K562 (cell line): ENCODE measurements around the gene AGPAT1. TPM values are rescaled to one million over a fixed set of nuclear protein-coding genes. Genes with fewer than 3 reads are reported as not detected.

Source experiments
- ARID2 ChIP-seq: fragments of 450-650 bp; IDR thresholded peaks from 2 replicates; pipeline ENCODE4 v1.6.1; 2017; ENCODE audit warnings: antibody characterized with exemption, mild to moderate bottlenecking
- BCLAF1 ChIP-seq, 2 experiments: fragments of 450-650 bp in 1 of 2; IDR thresholded peaks; 2 replicates each; pipeline ENCODE4 v1.6.1; 2011 to 2017; ENCODE audit warnings: low read depth in 2 of 2, antibody characterized with exemption in 1 of 2, borderline replicate concordance in 1 of 2, low read length in 1 of 2, mild to moderate bottlenecking in 1 of 2, mixed read lengths in 1 of 2; ENCODE audit not compliant: control insufficient read depth in 1 of 2
- BHLHE40 ChIP-seq: IDR thresholded peaks from 2 replicates; pipeline ENCODE4 v1.6.1; 2011; ENCODE audit warnings: low read length, improper control_type of control experiment
- ELF2 ChIP-seq: fragments of 250-450 bp; sonication (Bioruptor Pico); IDR thresholded peaks from 2 replicates; pipeline ENCODE4 v1.5.0; 2021; ENCODE audit warnings: mild to moderate bottlenecking
- ESRRB ChIP-seq: fragments of 250-450 bp; sonication (Bioruptor Pico); IDR thresholded peaks from 2 replicates; pipeline ENCODE4 v1.5.0; 2020; ENCODE audit warnings: mild to moderate bottlenecking, moderate library complexity, borderline replicate concordance
- FIP1L1 ChIP-seq: fragments of 200-400 bp; formaldehyde crosslinking; IDR thresholded peaks from 2 replicates; pipeline ENCODE4 v1.6.1; 2018; ENCODE audit warnings: mild to moderate bottlenecking, low read depth, low read length; ENCODE audit not compliant: poor library complexity, severe bottlenecking
- HNRNPH1 ChIP-seq: fragments of 200-400 bp; formaldehyde crosslinking; optimal IDR thresholded peaks from 2 replicates; pipeline ENCODE3; 2017; ENCODE audit warnings: low read depth, mild to moderate bottlenecking, low read length, moderate library complexity
- MECOM ChIP-seq: fragments of 250-450 bp; sonication (Bioruptor Pico); IDR thresholded peaks from 2 replicates; pipeline ENCODE4 v1.8.0; 2022; ENCODE audit warnings: inconsistent platforms
- RAD21 ChIP-seq, 2 experiments: fragments of 250-450 bp in 1 of 2; fragments of 450-650 bp in 1 of 2; sonication (Bioruptor Pico) in 1 of 2; formaldehyde crosslinking in 1 of 2; IDR thresholded peaks in 1 of 2; conservative IDR thresholded peaks in 1 of 2; 2 replicates each; pipeline versions ENCODE4 v1.4.0 to v1.8.0; 2020 to 2022; ENCODE audit warnings: mild to moderate bottlenecking in 2 of 2, moderate library complexity in 1 of 2
- RBFOX2 ChIP-seq: fragments of 200-400 bp; formaldehyde crosslinking; IDR thresholded peaks from 2 replicates; pipeline ENCODE4 v1.6.1; 2017; ENCODE audit warnings: low read depth, mild to moderate bottlenecking, low read length, moderate library complexity
- RFX7 ChIP-seq: fragments of 250-450 bp; sonication (Bioruptor Pico); IDR thresholded peaks from 2 replicates; pipeline ENCODE4 v1.5.1; 2021; ENCODE audit warnings: mild to moderate bottlenecking
- SNIP1 ChIP-seq: fragments of 450-650 bp; IDR thresholded peaks from 2 replicates; pipeline ENCODE4 v1.7.1; 2017; ENCODE audit warnings: low read depth, mild to moderate bottlenecking
- SOX6 ChIP-seq: fragments of 450-650 bp; IDR thresholded peaks from 2 replicates; pipeline ENCODE4 v1.6.1; 2014; ENCODE audit warnings: mild to moderate bottlenecking
- SP1 ChIP-seq: sonication (generic); formaldehyde crosslinking; IDR thresholded peaks from 2 replicates; pipeline ENCODE4 v1.8.1; 2022; ENCODE audit warnings: mild to moderate bottlenecking, missing genetic modification reagents
- ZBTB1 ChIP-seq: sonication (generic); formaldehyde crosslinking; IDR thresholded peaks from 2 replicates; pipeline ENCODE4 v1.8.1; 2023; ENCODE audit warnings: missing genetic modification reagents, low read depth, mild to moderate bottlenecking, borderline replicate concordance
- ZFP1 ChIP-seq: fragments of 450-650 bp; formaldehyde crosslinking; IDR thresholded peaks from 2 replicates; pipeline ENCODE4 v1.4.0; 2020; ENCODE audit warnings: mild to moderate bottlenecking, mixed read lengths
- ZMIZ1 ChIP-seq, 2 experiments: fragments of 150-350 bp in 1 of 2; IDR thresholded peaks; 2 replicates each; pipeline ENCODE4 v1.6.1; 2012 to 2016; ENCODE audit warnings: low read depth in 2 of 2, low read length in 2 of 2, mild to moderate bottlenecking in 1 of 2, moderate library complexity in 1 of 2
- ZNF280B ChIP-seq: fragments of 250-450 bp; sonication (Bioruptor Pico); IDR thresholded peaks from 2 replicates; pipeline ENCODE4 v1.5.1; 2021; ENCODE audit warnings: mild to moderate bottlenecking
- ZNF764 ChIP-seq: fragments of 250-450 bp; sonication (Bioruptor Pico); IDR thresholded peaks from 2 replicates; pipeline ENCODE4 v1.4.0; 2020; ENCODE audit warnings: low read depth, mild to moderate bottlenecking, moderate library complexity
- polyA plus RNA-seq, 8 experiments: library from polyadenylated mRNA; depleted of rRNA in 4 of 8; stranded (reverse) in 5 of 8; unstranded in 3 of 8; fragments of >200 nt; fragmentation: Nextera tagmentation in 2 of 8; fragmentation: Illumina TruSeq in 1 of 8; extraction: Ambion mirVana in 2 of 8; extraction: Trizol in 1 of 8; gene quantifications; 2 replicates each; pipeline versions ENCODE4 v1.2.1 to v1.2.3, GENCODE V29; 2011 to 2014; ENCODE audit warnings: inconsistent platforms in 1 of 8, missing spikeins in 1 of 8
- total RNA-seq, 7 experiments: library from RNA; depleted of rRNA in 6 of 7; stranded (reverse); fragments of >200 nt in 6 of 7; fragmentation: Illumina TruSeq in 2 of 7; extraction: Trizol in 2 of 7; gene quantifications; 2 replicates each; pipeline versions ENCODE4 v1.2.1 to v1.2.3, GENCODE V29; 2011 to 2021; ENCODE audit warnings: low replicate concordance in 1 of 7

The AGPAT1 gene
- total and polyA plus RNA-seq, 9 of the 15 experiments (the other 6 are each of a cell fraction or from before 2014, with no cell fraction given) = 37.9 to 176 (median 69.4) TPM

GRCh38 chr6:32196682-32197616, 21.1 kb upstream of the AGPAT1 start (continued):
- TF ChIP-seq ZMIZ1 (IDR thresholded peaks at IDR 0.05; ENCODE audit: low read depth in 2 of 2, low read length in 2 of 2) = no peak
- no peak for TF ChIP-seq ESRRB (CRISPR knock-in tag)
- no peak for TF ChIP-seq RBFOX2
- TF ChIP-seq ARID2 = no peak
- TF ChIP-seq HNRNPH1 = no peak
- TF ChIP-seq ZBTB1 (CRISPR knock-in tag) = no peak
- no peak for TF ChIP-seq SOX6
- TF ChIP-seq ZFP1 (CRISPR knock-in tag) = no peak
- TF ChIP-seq RFX7 (CRISPR knock-in tag) = no peak
- TF ChIP-seq ZNF280B (CRISPR knock-in tag) = no peak
- TF ChIP-seq ZNF764 = no peak
- no peak for TF ChIP-seq SP1 (CRISPR knock-in tag)
- no peak for TF ChIP-seq BHLHE40
- no peak for TF ChIP-seq SNIP1
- TF ChIP-seq ELF2 = no peak
- TF ChIP-seq BCLAF1 (IDR thresholded peaks at IDR 0.05; ENCODE audit: borderline replicate concordance in 1 of 2, control insufficient read depth in 1 of 2, low read depth in 2 of 2, low read length in 1 of 2) = no peak
- TF ChIP-seq MECOM (CRISPR knock-in tag) = no peak
- TF ChIP-seq FIP1L1 = no peak
- peak in 1 of 2 experiments; percentile 44; a peak in 2 of 4 replicates for TF ChIP-seq RAD21 (CRISPR knock-in tag; conservative IDR thresholded peaks at IDR 0.05 in 1 of 2, IDR thresholded peaks at IDR 0.05 in 1 of 2)
